Effector memory CD8-positive, alpha-beta T cell (primary cell): Measurements from ENCODE around the gene RRP8.
A peak's percentile ranks its signal among the peaks of the same experiment; 100 is the strongest.

Experiments
- ATAC-seq: fragments of 150-1000 bp; cut with Tn5 transposase; replicated peaks from 2 replicates; pipeline ENCODE4 v1.10.0; 2021; ENCODE audit warnings: mild to moderate bottlenecking, moderate library complexity
- DNase-seq, 3 experiments: peaks; one replicate each; pipeline ENCODE4 v3.0.0; 2021
- H3K27ac Mint-ChIP-seq, 2 donors: one replicate each; pipeline ENCODE4 v1.8.0; 2022; ENCODE audit warnings: mild to moderate bottlenecking in 2 of 2, mixed read lengths in 2 of 2, moderate library complexity in 2 of 2
- H3K27me3 Mint-ChIP-seq, 2 donors: one replicate each; pipeline ENCODE4 v1.8.0; 2022; ENCODE audit warnings: mixed read lengths in 2 of 2
- H3K36me3 Mint-ChIP-seq: one replicate; pipeline ENCODE4 v1.8.0; 2022; ENCODE audit warnings: mild to moderate bottlenecking, moderate library complexity, mixed read lengths; ENCODE audit not compliant: insufficient read depth
- H3K4me1 Mint-ChIP-seq, 2 donors: one replicate each; pipeline ENCODE4 v1.8.0; 2022; ENCODE audit warnings: low read depth in 2 of 2, mixed read lengths in 2 of 2
- H3K4me3 Mint-ChIP-seq, 2 donors: one replicate each; pipeline ENCODE4 v1.8.0; 2022; ENCODE audit warnings: mild to moderate bottlenecking in 2 of 2, mixed read lengths in 2 of 2, moderate library complexity in 2 of 2
- H3K9me3 Mint-ChIP-seq, 2 donors: one replicate each; pipeline ENCODE4 v1.8.0; 2022; ENCODE audit warnings: mixed read lengths in 2 of 2

RRP8 gene

GRCh38 chr11:6629573-6629891 is 26.1 kb upstream of the RRP8 start:
- no peak for ATAC-seq
- peak overlapping the region in 1 of 2 donors; percentile 38 for H3K27ac Mint-ChIP-seq
- H3K36me3 Mint-ChIP-seq: no peaks in the 10 kb centered on the region
- no peaks in the 10 kb centered on the region for H3K9me3 Mint-ChIP-seq
- no peak for DNase-seq
- no peaks in the 10 kb centered on the region for H3K27me3 Mint-ChIP-seq
- peaks cover 9 to 10% of the 10 kb centered on the region in 2 donors for H3K4me1 Mint-ChIP-seq
- no peak overlapping the region for H3K4me3 Mint-ChIP-seq

- Mint-ChIP-seq H3K27me3 (no peaks in the 10 kb centered on the region), H3K4me1 (peaks cover 9 to 10% of the 10 kb centered on the region in 2 donors), H3K4me3 (no peak overlapping the region), H3K9me3 (no peaks in the 10 kb centered on the region), H3K27ac (no peak overlapping the region), H3K36me3 (peaks cover 5% of the 10 kb centered on the region)
- no peak for DNase-seq
- ATAC-seq: no peak
Measured at GRCh38 chr11:6628526-6628925, 25.1 kb upstream of the RRP8 start.

- ATAC-seq: peak; percentile 87
- Mint-ChIP-seq H3K36me3 (peaks cover 5% of the 10 kb centered on the region), H3K9me3 (no peaks in the 10 kb centered on the region), H3K4me1 (peaks cover 9 to 10% of the 10 kb centered on the region in 2 donors), H3K27me3 (no peaks in the 10 kb centered on the region), H3K4me3 (peak overlapping the region; percentile 17 to 47), H3K27ac (peak overlapping the region; percentile 6 to 47)
- no peak for DNase-seq
Measured at GRCh38 chr11:6627762-6628241, 24.4 kb upstream of the RRP8 start.

GRCh38 chr11:6626971-6627761 is 23.8 kb upstream of the RRP8 start:
- Mint-ChIP-seq H3K9me3 (no peaks in the 10 kb centered on the region), H3K4me3 (peak overlapping the region; percentile 39 to 47), H3K27me3 (no peaks in the 10 kb centered on the region), H3K4me1 (peaks cover 9 to 10% of the 10 kb centered on the region in 2 donors), H3K27ac (peak overlapping the region; percentile 6 to 47), H3K36me3 (peaks cover 5% of the 10 kb centered on the region)
- ATAC-seq (no peak), DNase-seq (no peak)

GRCh38 chr11:6625832-6626420 is 22.5 kb upstream of the RRP8 start:
- DNase-seq (no peak), ATAC-seq (no peak)
- Mint-ChIP-seq H3K4me3 (peak overlapping the region in 1 of 2 donors; percentile 39), H3K9me3 (no peaks in the 10 kb centered on the region), H3K4me1 (peaks cover 9 to 10% of the 10 kb centered on the region in 2 donors), H3K27me3 (no peaks in the 10 kb centered on the region), H3K36me3 (peaks cover 5% of the 10 kb centered on the region), H3K27ac (no peak overlapping the region)

GRCh38 chr11:6625156-6625831 is 21.9 kb upstream of the RRP8 start:
- Mint-ChIP-seq H3K9me3 (no peaks in the 10 kb centered on the region), H3K27me3 (no peaks in the 10 kb centered on the region), H3K27ac (no peak overlapping the region), H3K4me1 (peaks cover 9 to 10% of the 10 kb centered on the region in 2 donors), H3K36me3 (peaks cover 5% of the 10 kb centered on the region), H3K4me3 (no peak overlapping the region)
- no peak for DNase-seq
- ATAC-seq: no peak

- Mint-ChIP-seq H3K9me3 (no peaks in the 10 kb centered on the region), H3K4me3 (no peak overlapping the region), H3K36me3 (peaks cover 5% of the 10 kb centered on the region), H3K27me3 (no peaks in the 10 kb centered on the region), H3K27ac (no peak overlapping the region), H3K4me1 (peaks cover 9 to 10% of the 10 kb centered on the region in 2 donors)
- ATAC-seq (no peak), DNase-seq (no peak)
Measured at GRCh38 chr11:6623391-6624363, 20.3 kb upstream of the RRP8 start.

- H3K36me3 Mint-ChIP-seq: peaks cover 9% of the 10 kb centered on the region
Measured at GRCh38 chr11:6622261-6623171, 19.1 kb upstream of the RRP8 start.

GRCh38 chr11:6621711-6622211 is 18.3 kb upstream of the RRP8 start:
- Mint-ChIP-seq H3K4me1 (peaks cover 8 to 11% of the 10 kb centered on the region in 2 donors), H3K4me3 (no peak overlapping the region), H3K27ac (no peak overlapping the region), H3K9me3 (no peaks in the 10 kb centered on the region), H3K36me3 (peaks cover 9% of the 10 kb centered on the region), H3K27me3 (no peaks in the 10 kb centered on the region)
- ATAC-seq (no peak), DNase-seq (no peak)

More at GRCh38 chr11:6622261-6623171, 19.1 kb upstream of the RRP8 start:
- no peaks in the 10 kb centered on the region for H3K9me3 Mint-ChIP-seq
- H3K4me1 Mint-ChIP-seq: peaks cover 11% of the 10 kb centered on the region in 2 donors
- ATAC-seq: no peak
- no peak overlapping the region for H3K27ac Mint-ChIP-seq
- no peaks in the 10 kb centered on the region for H3K27me3 Mint-ChIP-seq
- no peak for DNase-seq
- no peak overlapping the region for H3K4me3 Mint-ChIP-seq

GRCh38 chr11:6620636-6621035 is 17.2 kb upstream of the RRP8 start:
- Mint-ChIP-seq H3K9me3 (no peaks in the 10 kb centered on the region), H3K27me3 (no peaks in the 10 kb centered on the region), H3K4me3 (no peak overlapping the region), H3K36me3 (peaks cover 15% of the 10 kb centered on the region), H3K27ac (no peak overlapping the region), H3K4me1 (peaks cover 12 to 16% of the 10 kb centered on the region in 2 donors)
- ATAC-seq (no peak), DNase-seq (no peak)

- H3K36me3 Mint-ChIP-seq: peaks cover 16% of the 10 kb centered on the region
- no peak within 1 kb of the TSS for H3K4me3 Mint-ChIP-seq
- H3K9me3 Mint-ChIP-seq: no peaks in the 10 kb centered on the region
- no peak within 1 kb of the TSS for H3K27ac Mint-ChIP-seq
- H3K4me1 Mint-ChIP-seq: peaks cover 15 to 19% of the 10 kb centered on the region in 2 donors
- ATAC-seq (peak; percentile 95), DNase-seq (peak; percentile 92 to 97 (median 93))
- no peaks in the 10 kb centered on the region for H3K27me3 Mint-ChIP-seq
Measured at GRCh38 chr11:6619004-6619745, 15.8 kb upstream of the RRP8 start, which contains the start of gene TPP1. Gene TPP1 (minus strand): TSS chr11:6619422. CDS start chr11:6619400, 22 bp downstream.
